Measurements from ENCODE around the gene NAT14. TPM values are rescaled to one million over a fixed set of nuclear protein-coding genes. Genes with fewer than 3 reads are reported as not detected.

NAT14 gene
- total and polyA plus RNA-seq, 7 experiments from 2014 or later, result 1.7 to 12.8 (median 3.5) TPM

DNA sequence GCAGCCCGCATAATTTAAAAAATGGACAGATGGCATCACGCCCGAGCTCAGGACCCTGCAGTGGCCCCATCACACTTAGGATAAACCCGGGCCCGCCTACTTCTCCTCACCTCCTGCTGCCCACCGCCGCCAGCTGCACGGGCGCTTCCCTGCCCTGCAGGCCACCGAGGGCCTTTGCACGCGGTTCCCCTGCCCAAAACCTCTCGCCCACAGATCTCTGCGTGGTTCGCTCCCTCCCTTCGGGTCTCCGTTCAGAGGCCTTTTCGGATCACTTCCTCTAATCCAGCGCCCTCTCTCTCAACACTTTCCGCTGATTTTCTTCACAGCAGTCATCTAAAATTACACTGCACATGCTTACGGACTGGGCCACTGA lies 43.7 kb upstream of the NAT14 start:
- Histone ChIP-seq H3K4me3 (ENCODE audit: low read length) (no peak overlapping the region), H3K27me3 (ENCODE audit: control insufficient read depth in 2 of 2, insufficient read depth in 2 of 2, low read length in 2 of 2) (peaks cover 15 to 33% of the 10 kb centered on the region in 2 donors), H3K27ac (ENCODE audit: low read depth, low read length) (no peak overlapping the region), H3K36me3 (ENCODE audit: control insufficient read depth in 2 of 3, insufficient read depth in 3 of 3, low read length in 3 of 3) (no peaks in the 10 kb centered on the region), H3K9me3 (ENCODE audit: control insufficient read depth in 2 of 3, low read length in 3 of 3) (no peaks in the 10 kb centered on the region), H3K4me1 (ENCODE audit: control insufficient read depth in 2 of 2, insufficient read depth in 2 of 2, low read length in 2 of 2) (peaks cover 7 to 23% of the 10 kb centered on the region in 2 donors)
- peaks cover 62 to 79% (median 72%) of the 10 kb centered on the region in 5 donors for H3K27me3 Mint-ChIP-seq
- H3K4me1 Mint-ChIP-seq, result peaks cover 11 to 35% (median 30%) of the 10 kb centered on the region in 7 donors
- POLR2A ChIA-PET, result interaction anchor here (1.1 to 1.2 kb wide), 2 partner anchors 10 to 57 kb away, joined by 3 read pairs; partner anchors contain the start of gene TMEM238
- no peak for DNase-seq
- peaks cover 0 to 19% (median 0%) of the 10 kb centered on the region in 5 donors for H3K36me3 Mint-ChIP-seq
- H3K9me3 Mint-ChIP-seq, result peaks cover 0 to 8% (median 1%) of the 10 kb centered on the region in 11 donors
- CTCF ChIA-PET, result no interaction called here
- peak overlapping the region in 2 of 9 donors; percentile 30 to 65 for H3K27ac Mint-ChIP-seq
- ATAC-seq, result no peak
- peak overlapping the region; percentile 7 to 83 (median 60) for H3K4me3 Mint-ChIP-seq
- intact Hi-C loops (cut with micrococcal nuclease), result loop anchor here in 1 of 2 donors (10.0 kb wide), 1 partner anchor 277 kb away; the partner anchor contains the start of gene DNAAF3

DNA sequence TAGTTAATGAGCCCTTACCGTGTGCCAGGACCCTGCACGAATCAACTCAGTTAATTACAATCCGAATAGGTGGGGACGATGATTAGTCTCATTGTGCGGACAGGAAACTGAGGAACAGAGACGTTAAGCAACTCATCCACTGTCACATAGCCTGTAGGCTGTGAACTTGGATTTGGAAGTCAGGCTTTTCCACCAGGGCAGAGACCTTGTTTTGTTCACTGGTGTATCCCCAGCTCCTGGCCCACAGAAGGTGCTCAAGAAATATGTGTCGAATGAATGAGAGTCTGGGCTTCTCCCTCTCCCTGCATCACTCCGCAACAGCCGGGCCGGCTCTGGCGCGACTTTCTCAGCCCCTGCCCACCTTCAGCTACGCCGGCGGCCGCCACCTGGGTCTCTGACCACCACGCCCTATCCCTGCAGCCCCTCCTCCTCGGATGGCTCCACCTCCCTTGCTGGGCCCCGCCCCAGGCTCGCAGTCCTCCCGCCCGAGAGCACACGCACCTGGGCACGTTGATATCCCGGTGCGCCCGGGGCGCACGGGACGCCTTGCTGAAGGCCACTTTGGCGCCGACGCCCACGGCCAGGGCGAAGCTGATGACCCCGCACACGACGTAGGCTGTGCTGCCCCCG lies 43.2 kb upstream of the NAT14 start:
- ATAC-seq (no peak), DNase-seq (no peak)
- Mint-ChIP-seq H3K27ac (no peak overlapping the region), H3K36me3 (peaks cover 0 to 19% (median 0%) of the 10 kb centered on the region in 5 donors), H3K9me3 (peaks cover 0 to 8% (median 1%) of the 10 kb centered on the region in 11 donors), H3K27me3 (peaks cover 58 to 75% (median 68%) of the 10 kb centered on the region in 5 donors), H3K4me1 (peaks cover 11 to 35% (median 27%) of the 10 kb centered on the region in 7 donors), H3K4me3 (peak overlapping the region; percentile 7 to 83 (median 60))
- no peaks in the 10 kb centered on the region for H3K36me3 ChIP-seq (ENCODE audit: control insufficient read depth in 2 of 3, insufficient read depth in 3 of 3, low read length in 3 of 3)
- H3K4me3 ChIP-seq (ENCODE audit: low read length), result no peak overlapping the region
- peaks cover 15 to 33% of the 10 kb centered on the region in 2 donors for H3K27me3 ChIP-seq (ENCODE audit: control insufficient read depth in 2 of 2, insufficient read depth in 2 of 2, low read length in 2 of 2)
- CTCF ChIA-PET, result no interaction called here
- peaks cover 7 to 23% of the 10 kb centered on the region in 2 donors for H3K4me1 ChIP-seq (ENCODE audit: control insufficient read depth in 2 of 2, insufficient read depth in 2 of 2, low read length in 2 of 2)
- POLR2A ChIA-PET, result interaction anchor here (1.1 to 1.2 kb wide), 2 partner anchors 10 to 58 kb away, joined by 3 read pairs; partner anchors contain the start of gene TMEM238
- H3K27ac ChIP-seq (ENCODE audit: low read depth, low read length), result no peak overlapping the region
- H3K9me3 ChIP-seq (ENCODE audit: control insufficient read depth in 2 of 3, low read length in 3 of 3), result no peaks in the 10 kb centered on the region
- intact Hi-C loops (cut with micrococcal nuclease), result loop anchor here in 1 of 2 donors (10.0 kb wide), 1 partner anchor 277 kb away; the partner anchor contains the start of gene DNAAF3

DNA sequence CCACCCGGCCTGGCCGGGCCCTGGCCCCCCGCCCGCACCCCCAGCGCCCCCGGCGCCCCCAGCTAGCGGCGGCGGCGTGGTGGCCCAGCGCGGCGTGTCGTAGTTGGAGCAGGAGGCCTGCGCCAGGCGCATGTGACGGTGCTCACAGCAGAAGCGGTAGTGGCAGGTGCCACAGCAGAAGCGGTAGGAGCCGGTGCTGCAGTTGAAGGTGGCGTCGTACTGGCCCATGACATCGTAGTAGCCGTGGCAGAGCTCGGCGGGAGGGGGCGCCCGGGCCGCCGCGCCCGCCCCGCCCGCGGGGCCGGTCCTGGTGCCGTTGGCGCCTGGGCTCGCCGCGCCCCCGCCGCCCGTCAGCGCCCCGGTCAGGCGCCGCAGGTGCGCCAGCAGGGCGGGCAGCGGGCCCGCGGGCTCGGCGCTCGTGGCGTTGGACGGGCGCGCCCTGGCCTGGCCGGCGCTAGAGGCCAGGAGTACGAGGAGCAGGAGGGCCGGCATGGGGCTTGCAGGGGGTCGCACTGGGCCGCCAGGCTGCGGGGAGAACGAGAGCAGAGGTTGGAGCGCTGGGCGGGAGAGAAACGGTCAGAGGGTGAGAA lies 42.5 kb upstream of the NAT14 start:
- no peak overlapping the region for H3K4me3 ChIP-seq (ENCODE audit: low read length)
- POLR2A ChIA-PET, result interaction anchor here (0.7 to 1.2 kb wide), 2 partner anchors 59 to 221 kb away, joined by 3 read pairs; partner anchors contain the start of gene TMEM238
- peaks cover 11 to 35% (median 26%) of the 10 kb centered on the region in 7 donors for H3K4me1 Mint-ChIP-seq
- H3K4me3 Mint-ChIP-seq, result peak overlapping the region in 7 of 10 donors; percentile 39 to 83 (median 58)
- H3K9me3 ChIP-seq (ENCODE audit: control insufficient read depth in 2 of 3, low read length in 3 of 3), result no peaks in the 10 kb centered on the region
- no peak overlapping the region for H3K27ac Mint-ChIP-seq
- H3K27me3 Mint-ChIP-seq, result peaks cover 51 to 68% (median 61%) of the 10 kb centered on the region in 5 donors
- H3K36me3 ChIP-seq (ENCODE audit: control insufficient read depth in 2 of 3, insufficient read depth in 3 of 3, low read length in 3 of 3), result no peaks in the 10 kb centered on the region
- H3K9me3 Mint-ChIP-seq, result peaks cover 0 to 6% (median 1%) of the 10 kb centered on the region in 11 donors
- peaks cover 15 to 33% of the 10 kb centered on the region in 2 donors for H3K27me3 ChIP-seq (ENCODE audit: control insufficient read depth in 2 of 2, insufficient read depth in 2 of 2, low read length in 2 of 2)
- CTCF ChIA-PET, result no interaction called here
- H3K27ac ChIP-seq (ENCODE audit: low read depth, low read length), result no peak overlapping the region
- intact Hi-C loops (cut with micrococcal nuclease), result loop anchor here in 1 of 2 donors (10.0 kb wide), 1 partner anchor 278 kb away; the partner anchor contains the start of gene DNAAF3
- H3K36me3 Mint-ChIP-seq, result peaks cover 0 to 19% (median 0%) of the 10 kb centered on the region in 5 donors
- DNase-seq (peak in 1 of 9 donors; percentile 18), ATAC-seq (peak; percentile 67)
- H3K4me1 ChIP-seq (ENCODE audit: control insufficient read depth in 2 of 2, insufficient read depth in 2 of 2, low read length in 2 of 2), result peaks cover 7 to 23% of the 10 kb centered on the region in 2 donors

DNA sequence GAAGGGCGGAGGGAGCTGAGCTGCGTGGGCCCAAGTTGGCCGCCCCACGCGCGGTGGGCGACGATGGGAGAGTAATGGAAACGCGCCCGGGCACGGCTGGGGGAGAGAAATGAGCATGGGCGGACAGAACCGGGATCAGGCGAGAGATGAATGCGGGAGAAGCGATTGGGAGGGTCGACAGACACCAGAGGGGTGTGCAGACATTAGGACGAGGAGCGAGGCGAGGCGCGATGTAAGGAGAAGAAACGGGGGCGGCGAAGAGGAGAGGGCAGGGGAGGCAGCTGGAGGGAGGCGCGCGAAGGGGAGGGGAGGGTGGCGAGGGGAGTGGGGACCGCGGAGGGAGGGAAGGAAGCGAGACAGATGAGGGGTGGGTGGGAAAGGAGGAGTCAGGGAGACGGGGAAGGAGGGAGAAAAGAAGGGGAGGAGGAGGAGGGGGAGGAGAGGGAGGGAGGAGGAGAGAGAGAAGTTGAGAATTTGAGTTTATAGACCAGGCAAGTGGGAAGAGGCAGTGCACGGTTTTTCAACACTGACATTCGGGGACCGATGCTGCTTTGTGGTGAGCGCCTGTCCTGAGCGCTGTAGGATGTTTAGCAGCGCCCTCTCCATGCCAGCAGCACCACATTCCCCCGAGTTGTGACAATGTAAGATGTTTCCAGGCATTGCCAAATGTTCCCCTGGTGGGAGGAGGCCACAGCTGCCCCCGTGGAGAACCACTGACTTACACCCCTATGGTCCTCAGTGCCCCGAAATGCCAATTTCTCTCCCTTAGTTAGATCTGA lies 41.8 kb upstream of the NAT14 start, which contains the start of gene SHISA7:
Gene SHISA7 (minus strand): TSS at position 256 of the 779 bp plus-strand sequence. CDS start 437 bp downstream, outside the sequence.
- Mint-ChIP-seq H3K4me3 (peak within 1 kb of the TSS in 9 of 10 donors; percentile 43 to 83 (median 67)), H3K9me3 (peaks cover 0 to 6% (median 1%) of the 10 kb centered on the region in 11 donors), H3K4me1 (peaks cover 11 to 35% (median 26%) of the 10 kb centered on the region in 7 donors), H3K27me3 (peaks cover 51 to 67% (median 57%) of the 10 kb centered on the region in 5 donors), H3K27ac (peak within 1 kb of the TSS in 1 of 9 donors; percentile 13), H3K36me3 (peaks cover 0 to 19% (median 0%) of the 10 kb centered on the region in 5 donors)
- DNase-seq, result no peak
- Histone ChIP-seq H3K27ac (ENCODE audit: low read depth, low read length) (no peak within 1 kb of the TSS), H3K4me1 (ENCODE audit: control insufficient read depth in 2 of 2, insufficient read depth in 2 of 2, low read length in 2 of 2) (peaks cover 7 to 23% of the 10 kb centered on the region in 2 donors), H3K9me3 (ENCODE audit: control insufficient read depth in 2 of 3, low read length in 3 of 3) (no peaks in the 10 kb centered on the region), H3K36me3 (ENCODE audit: control insufficient read depth in 2 of 3, insufficient read depth in 3 of 3, low read length in 3 of 3) (no peaks in the 10 kb centered on the region), H3K4me3 (ENCODE audit: low read length) (no peak within 1 kb of the TSS), H3K27me3 (ENCODE audit: control insufficient read depth in 2 of 2, insufficient read depth in 2 of 2, low read length in 2 of 2) (peaks cover 15 to 33% of the 10 kb centered on the region in 2 donors)
- POLR2A ChIA-PET, result interaction anchor here (0.7 kb wide), 1 partner anchor 221 kb away, joined by 3 read pairs; no protein-coding TSS in a partner anchor
- ATAC-seq, result no peak
- CTCF ChIA-PET, result no interaction called here
- intact Hi-C loops (cut with micrococcal nuclease), result loop anchor here in 1 of 2 donors (10.0 kb wide), 1 partner anchor 278 kb away; the partner anchor contains the start of gene DNAAF3

DNA sequence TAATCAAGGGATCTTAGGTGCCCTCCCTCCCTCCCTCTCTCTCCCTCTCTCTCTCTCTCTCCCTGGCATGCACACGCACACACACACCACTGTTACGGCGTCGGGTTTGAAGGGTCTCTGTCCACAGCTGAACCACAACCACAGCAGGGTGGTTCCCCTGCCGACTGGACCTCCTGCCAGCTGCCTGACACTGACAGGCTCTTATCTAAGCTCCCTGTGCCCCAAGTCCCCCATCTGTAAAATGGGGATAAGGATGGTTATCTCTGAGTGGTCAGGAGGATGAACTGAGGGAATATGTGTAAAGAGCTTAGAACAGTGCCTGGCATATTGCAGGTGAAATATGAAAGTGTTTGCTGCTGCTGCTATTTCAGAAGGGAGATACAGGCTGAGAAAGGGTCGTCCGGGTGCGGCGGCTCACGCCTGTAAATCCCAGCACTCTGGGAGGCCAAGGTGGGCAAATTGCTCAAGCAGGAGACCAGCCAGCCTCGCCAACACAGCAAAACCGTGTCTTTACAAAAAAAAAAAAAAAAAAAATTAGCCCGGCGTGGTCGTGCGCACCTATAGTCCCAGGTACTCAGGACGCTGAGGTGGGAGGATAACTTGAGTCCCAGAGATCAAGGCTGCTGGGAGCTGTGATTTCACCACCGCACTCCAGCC lies 41.0 kb upstream of the NAT14 start:
- peaks cover 14 to 27% of the 10 kb centered on the region in 2 donors for H3K27me3 ChIP-seq (ENCODE audit: control insufficient read depth in 2 of 2, insufficient read depth in 2 of 2, low read length in 2 of 2)
- peak overlapping the region in 7 of 10 donors; percentile 1 to 80 (median 58) for H3K4me3 Mint-ChIP-seq
- H3K9me3 ChIP-seq (ENCODE audit: control insufficient read depth in 2 of 3, low read length in 3 of 3), result no peaks in the 10 kb centered on the region
- H3K4me1 ChIP-seq (ENCODE audit: control insufficient read depth in 2 of 2, insufficient read depth in 2 of 2, low read length in 2 of 2), result peaks cover 7 to 23% of the 10 kb centered on the region in 2 donors
- CTCF ChIA-PET, result no interaction called here
- peak overlapping the region in 1 of 9 donors; percentile 89 for H3K27ac Mint-ChIP-seq
- H3K4me3 ChIP-seq (ENCODE audit: low read length), result no peak overlapping the region
- intact Hi-C loops (cut with micrococcal nuclease), result loop anchor here in 1 of 2 donors (10.0 kb wide), 1 partner anchor 279 kb away; the partner anchor contains the start of gene DNAAF3
- H3K4me1 Mint-ChIP-seq, result peaks cover 11 to 35% (median 26%) of the 10 kb centered on the region in 7 donors
- peaks cover 0 to 17% (median 0%) of the 10 kb centered on the region in 5 donors for H3K36me3 Mint-ChIP-seq
- peaks cover 47 to 64% (median 55%) of the 10 kb centered on the region in 5 donors for H3K27me3 Mint-ChIP-seq
- no peaks in the 10 kb centered on the region for H3K36me3 ChIP-seq (ENCODE audit: control insufficient read depth in 2 of 3, insufficient read depth in 3 of 3, low read length in 3 of 3)
- ATAC-seq (no peak), DNase-seq (no peak)
- no peak overlapping the region for H3K27ac ChIP-seq (ENCODE audit: low read depth, low read length)
- POLR2A ChIA-PET, result no interaction called here
- H3K9me3 Mint-ChIP-seq, result peaks cover 0 to 6% (median 1%) of the 10 kb centered on the region in 11 donors

Measured in naive thymus-derived CD4-positive, alpha-beta T cell (primary cell).